SIG-M5 (cell line): Measurements from ENCODE around the gene GPATCH8.
"Not testable (repeated sequence)": the region's sequence is repeated elsewhere in the genome, so short reads cannot be mapped to it uniquely, and the experiment has no call there.

Experiments
- DNase-seq: peaks from one replicate; lab custom pipeline; 2025; lab: John Stamatoyannopoulos, UW

GPATCH8 gene

DNA sequence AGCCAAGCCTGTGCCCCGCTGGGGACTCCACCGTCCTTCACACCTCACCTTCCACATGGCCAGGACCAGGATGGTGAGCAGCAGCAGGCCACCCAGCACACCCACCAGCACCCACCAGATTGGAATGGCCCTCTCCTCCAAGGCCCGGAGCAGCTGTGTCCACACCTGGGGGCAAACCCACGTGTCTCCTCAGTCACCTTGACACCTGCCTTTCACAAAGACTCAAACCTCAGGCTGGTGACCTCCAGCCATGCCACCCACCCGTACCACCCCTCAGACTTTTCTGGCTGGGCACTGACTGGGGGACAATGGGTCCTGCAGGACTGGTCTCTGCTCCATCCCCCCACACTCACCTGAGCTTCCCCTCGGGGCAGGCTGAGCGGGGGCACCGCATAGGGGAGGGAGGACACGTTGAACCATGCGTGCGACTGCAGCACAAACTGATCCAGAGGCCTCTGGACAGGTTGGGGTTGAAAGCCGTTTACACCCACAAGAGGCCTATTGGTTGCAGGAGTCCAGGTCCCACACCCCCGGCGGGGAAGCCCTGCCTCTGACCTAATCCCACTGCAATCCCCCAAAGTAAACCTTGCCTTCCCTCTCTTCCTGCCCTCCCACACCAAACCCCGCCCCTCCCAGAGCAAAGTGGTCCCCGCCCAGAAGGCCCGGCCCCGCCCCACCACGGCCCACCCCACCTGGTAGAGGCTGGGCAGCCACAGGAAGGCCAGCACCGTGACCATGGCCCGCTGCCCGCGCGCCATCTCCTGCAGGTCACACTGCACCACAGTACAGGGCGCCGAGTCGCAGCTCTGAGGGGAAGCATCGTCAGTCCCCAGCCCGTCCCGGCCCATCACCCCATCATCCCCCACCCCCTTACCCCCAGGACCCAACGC lies 128.7 kb downstream of the GPATCH8 start:
- no peak for DNase-seq

DNA sequence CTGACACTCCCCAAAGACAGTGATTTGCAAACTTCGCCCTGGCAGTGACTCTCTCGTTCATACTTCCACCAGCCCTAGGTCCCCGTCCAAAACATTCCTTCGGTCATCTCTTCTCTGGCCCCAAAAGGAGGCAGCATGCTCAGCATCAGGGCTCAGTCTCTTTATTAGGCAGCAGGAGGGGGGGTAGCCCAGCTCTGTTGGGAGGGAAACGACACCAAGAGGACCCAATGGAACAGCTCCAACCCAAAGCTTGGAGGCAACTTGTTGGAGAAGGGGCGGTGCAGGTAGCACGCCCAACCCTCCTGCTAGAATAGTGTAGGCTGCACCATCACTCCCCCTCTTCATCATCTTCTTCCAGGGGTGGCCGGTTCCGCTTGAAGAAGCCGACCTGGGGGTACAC lies 131.2 kb downstream of the GPATCH8 start:
- DNase-seq: no peak

DNA sequence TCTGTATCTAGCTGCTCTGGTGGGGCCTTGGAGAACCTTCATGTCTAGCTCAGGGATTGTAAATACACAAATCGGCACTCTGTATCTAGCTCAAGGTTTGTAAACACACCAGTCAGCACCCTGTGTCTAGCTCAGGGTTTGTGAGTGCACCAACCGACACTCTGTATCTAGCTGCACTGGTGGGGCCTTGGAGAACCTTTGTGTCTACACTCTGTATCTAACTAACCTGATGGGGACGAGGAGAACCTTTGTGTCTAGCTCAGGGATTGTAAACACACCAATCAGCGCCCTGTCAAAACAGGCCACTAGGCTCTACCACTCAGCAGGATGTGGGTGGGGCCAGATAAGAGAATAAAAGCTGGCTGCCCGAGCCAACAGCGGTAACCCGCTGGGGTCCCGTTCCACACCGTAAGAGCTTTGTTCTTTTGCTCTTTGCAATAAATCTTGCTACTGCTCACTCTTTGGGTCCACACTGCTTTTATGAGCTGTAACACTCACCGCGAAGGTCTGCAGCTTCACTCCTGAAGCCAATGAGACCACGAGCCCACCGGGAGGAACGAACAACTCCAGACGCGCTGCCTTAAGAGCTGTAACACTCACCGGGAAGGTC lies 133.7 kb downstream of the GPATCH8 start:
- DNase-seq: not testable (repeated sequence)

DNA sequence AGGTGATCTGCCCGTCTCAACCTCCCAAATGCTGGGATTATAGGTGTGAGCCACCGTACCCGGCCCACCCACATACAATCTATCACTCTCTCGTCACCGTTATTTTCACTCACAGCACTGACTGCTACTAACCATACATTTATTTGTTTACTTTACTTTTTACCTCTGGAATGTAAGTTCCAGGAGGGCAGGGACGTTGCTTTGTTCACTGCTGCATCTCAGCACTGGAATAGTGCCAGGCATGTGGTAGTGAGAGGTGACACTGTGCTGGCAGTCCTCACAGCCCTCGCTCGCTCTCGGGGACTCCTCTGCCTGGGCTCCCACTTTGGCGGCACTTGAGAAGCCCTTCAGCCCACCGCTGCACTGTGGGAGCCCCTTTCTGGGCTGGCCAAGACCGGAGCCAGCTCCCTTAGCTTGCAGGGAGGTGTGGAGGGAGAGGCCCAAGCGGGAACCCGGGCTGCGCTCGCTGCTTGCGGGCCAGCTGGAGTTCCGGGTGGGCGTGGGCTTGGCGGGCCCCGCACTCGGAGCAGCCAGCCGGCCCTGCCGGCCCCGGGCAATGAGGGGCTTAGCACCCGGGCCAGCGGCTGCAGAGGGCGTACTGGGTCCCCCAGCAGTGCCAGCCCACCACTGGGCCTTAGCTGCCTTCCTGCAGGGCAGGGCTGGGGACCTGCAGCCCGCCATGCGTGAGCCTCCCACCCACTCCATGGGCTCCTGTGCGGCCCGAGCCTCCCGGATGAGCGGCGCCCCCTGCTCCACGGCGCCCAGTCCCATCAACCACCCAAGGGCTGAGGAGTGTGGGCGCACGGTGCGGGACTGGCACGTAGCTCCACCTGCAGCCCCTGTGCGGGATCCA lies 134.6 kb downstream of the GPATCH8 start:
- not testable (repeated sequence) for DNase-seq

DNA sequence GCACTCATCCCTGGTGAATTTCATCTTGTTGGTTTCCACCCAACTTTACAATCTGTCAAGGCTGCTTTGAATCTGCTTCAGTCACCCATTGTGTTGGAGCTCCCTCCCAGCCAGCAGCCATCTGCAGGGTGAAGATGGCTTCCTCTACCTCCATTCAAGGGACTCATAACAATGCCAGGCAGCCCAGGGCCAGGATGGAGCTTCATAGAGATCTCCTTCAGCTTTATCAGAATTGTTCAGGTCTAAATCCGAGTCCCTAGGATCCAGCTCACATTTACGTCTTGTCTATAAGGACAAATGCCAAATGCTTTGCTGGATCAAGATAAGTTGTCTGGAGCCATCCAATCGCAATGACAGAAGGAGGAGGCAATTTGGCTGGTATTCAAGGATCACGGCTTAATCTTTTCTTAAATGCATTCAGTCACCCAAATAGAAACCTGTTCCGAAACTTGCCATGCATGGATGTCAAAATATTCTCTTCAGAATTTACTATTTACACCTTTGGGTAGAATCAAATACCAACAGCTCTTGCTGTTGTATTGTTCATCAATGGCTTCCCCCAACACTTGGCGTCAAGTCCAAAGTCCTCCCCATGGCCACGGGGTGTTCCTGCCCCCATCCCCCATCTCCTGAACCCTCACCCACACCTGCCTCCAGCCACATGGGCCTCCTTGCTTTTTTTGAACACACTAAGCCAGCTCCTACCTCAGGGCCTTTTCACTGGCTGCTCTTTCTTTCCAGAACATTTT lies 135.8 kb downstream of the GPATCH8 start:
- no peak for DNase-seq

DNA sequence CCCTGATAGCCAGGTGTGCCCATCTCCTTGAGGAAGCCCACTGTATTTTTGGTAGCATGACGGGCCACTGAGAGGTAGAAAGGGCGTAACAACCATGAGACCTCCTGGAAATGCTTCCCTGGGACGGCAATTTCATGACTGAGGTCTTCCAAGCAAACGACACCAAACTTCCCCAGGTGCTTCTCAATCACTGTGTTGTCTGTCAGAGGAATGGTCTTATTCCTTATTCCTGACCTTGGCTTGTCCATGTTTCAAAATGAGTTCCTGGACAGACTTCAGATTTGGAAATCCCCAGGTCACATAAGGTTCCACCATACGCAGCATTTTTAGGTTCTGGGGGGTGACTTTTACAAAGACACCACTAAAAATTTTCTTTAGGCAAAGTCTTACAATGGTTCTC lies 138.2 kb downstream of the GPATCH8 start:
- DNase-seq: not testable (repeated sequence)

DNA sequence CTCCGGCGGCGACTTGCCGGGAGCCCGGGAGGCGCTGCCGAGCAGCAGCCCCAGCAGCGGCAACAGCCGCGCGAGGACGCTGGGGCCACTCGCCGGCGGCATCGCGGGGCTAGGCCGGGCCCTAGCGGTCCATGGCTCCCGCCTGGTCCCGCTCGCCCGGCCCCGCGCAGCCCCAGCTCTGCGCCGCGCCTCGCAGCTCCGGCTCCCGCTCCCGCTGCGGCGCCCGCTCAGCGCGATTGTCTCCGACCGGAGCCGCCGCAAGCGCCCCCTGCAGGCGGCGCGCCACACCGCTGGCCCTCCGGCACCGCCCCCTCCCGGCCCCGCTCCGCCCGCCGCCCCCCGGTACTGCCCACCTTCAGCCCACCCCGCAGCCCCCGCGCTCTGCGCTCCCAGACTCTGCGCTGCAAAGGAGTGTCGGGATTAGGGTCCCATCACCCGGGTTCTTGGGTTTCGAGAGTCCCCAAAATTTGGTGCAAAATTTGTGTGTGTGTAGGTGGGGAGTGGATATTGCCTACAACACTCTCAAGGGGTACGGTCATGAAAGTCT lies 139.5 kb downstream of the GPATCH8 start, which contains the start of gene FAM171A2:
Gene FAM171A2 (minus strand): TSS at position 241 of the 547 bp plus-strand sequence. CDS start 139 bp downstream, at position 102.
- DNase-seq: no peak

DNA sequence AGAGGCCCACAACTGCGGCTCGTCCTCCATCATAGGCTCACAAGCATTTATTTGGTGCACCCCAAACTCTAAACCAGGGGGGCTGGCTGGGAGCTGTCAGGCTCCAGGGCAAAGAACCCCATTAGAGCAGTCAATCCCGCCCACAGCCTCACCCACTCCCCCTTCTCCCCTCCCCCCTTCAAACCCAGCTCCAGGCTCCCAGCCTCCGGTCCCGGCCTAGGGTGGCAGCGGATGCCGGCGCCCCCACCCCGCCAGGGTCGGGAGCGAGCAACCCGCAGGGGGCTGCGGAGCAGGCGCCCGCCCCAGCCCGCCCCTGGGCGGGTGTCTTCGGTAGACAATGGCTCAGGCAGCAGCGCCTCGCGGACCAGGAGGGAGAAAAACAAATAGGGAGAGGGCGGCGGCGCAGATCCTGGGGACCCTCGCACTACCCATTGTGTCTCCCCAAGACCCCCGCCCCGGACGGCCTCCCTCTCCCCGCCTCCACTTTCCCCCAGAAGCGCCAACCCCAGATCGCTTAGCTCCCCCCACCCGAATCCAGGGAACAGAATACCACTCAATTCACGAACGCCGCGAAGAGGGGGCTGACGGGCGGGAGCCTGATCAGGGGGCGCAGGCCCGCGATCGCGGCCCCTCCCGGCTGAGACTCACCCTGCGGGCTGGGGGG lies 140.1 kb downstream of the GPATCH8 start:
- no peak for DNase-seq

DNA sequence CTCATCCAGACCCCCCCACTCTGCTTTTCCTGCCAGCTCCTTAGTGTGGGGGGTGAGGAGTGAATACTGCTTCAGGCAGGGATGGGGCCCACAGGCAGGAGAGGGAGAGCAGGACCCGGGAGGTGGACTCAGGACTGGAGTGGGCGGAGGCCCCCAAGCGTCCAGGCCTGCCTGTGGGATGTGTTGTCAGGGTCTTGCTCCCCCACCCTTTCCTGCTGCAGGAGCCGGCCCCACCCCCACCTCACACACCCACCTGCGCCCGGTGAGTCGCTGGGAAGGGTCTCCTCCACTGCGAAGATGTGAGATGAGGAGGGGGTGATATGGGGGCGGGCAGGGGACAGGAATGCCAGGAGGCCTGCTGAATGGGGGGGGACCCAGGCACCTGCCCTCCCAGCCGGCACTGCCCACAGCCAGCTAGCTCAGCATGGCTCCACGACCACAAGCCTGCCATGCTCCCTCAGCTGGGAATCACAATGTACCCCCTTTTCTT lies 140.7 kb downstream of the GPATCH8 start:
- no peak for DNase-seq

DNA sequence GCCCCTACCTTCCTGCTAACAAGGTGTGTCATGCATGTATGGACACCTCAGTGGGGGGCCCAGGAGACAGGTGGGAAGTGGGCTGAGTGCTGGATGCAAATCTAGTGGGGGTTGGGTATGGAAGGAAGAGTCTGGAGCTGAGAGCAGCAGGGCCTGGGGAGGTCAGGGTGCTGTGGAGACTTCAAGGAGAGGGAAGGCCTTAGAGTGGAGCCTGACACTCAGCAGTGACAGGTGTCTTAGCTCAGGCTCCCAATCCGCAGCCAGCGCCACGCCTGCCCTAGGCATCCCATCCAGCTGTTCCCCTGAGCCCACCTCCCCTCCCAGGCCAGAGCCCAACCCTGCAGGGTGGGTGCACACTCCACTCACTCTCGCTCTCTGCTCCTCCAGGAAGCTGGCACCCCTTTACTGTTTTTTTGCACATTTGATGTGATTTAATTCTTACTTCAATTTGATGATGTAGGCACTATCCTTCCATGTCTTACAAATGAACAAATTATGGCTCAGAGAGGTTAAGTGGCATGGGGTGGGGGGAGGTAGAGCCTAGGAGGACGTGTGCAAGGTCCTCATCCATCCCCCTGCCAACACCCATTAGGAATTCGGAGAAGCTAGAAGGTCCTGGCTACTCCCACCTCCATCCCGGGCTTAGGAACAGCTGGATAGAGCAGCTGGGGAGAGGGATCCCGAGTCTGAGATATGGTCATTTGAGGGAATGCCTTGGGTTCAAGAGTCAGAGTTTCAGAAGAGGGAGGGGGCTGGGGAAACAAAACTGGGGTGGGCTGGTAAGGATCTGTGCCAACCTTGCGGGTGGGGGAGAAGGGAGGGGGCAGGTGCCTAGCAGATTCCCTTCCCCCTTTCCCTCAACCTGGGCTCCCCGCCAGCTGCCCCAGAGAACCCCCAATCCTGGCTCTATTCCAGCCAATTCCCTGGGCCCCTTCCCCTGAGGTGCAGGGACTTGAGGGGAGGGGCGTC lies 141.6 kb downstream of the GPATCH8 start:
- DNase-seq: no peak

DNA sequence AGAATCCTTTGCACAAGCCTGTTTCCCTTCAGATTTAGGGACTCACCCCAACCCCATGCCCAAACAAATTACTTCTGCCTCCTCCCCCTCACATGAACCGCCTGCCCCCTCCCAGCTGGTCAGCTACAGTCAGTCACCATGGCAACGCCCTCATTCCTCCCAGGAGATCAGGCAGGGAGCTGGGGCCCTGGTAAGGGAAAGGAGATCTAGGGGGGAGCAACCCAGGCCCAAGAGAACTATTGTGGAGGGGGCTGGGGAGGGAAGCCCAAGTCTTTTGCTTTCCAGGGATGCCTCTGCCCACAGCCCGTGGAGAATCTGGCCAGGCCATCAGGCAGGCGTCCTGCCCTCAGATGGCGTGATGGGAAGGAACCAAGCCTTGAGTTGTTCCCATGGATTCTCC lies 142.4 kb downstream of the GPATCH8 start:
- no peak for DNase-seq

DNA sequence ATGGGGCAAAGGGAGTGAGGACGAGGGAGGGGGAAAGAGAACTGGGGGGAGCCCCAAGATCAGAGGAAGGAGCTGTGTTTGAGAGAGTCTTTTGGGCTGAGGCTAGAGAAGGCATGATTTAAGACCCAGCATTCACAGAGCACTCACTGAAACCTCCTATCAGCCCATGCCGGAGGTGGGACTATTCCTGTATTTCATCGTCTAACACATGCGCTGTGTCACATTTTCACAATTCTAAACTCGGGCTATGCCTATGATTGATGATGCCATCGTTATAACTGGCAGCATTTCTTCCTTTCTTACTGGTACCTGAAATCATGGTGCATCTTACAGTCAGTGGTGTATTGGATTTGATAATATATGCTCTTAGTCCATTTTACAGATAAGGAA lies 143.1 kb downstream of the GPATCH8 start:
- no peak for DNase-seq

DNA sequence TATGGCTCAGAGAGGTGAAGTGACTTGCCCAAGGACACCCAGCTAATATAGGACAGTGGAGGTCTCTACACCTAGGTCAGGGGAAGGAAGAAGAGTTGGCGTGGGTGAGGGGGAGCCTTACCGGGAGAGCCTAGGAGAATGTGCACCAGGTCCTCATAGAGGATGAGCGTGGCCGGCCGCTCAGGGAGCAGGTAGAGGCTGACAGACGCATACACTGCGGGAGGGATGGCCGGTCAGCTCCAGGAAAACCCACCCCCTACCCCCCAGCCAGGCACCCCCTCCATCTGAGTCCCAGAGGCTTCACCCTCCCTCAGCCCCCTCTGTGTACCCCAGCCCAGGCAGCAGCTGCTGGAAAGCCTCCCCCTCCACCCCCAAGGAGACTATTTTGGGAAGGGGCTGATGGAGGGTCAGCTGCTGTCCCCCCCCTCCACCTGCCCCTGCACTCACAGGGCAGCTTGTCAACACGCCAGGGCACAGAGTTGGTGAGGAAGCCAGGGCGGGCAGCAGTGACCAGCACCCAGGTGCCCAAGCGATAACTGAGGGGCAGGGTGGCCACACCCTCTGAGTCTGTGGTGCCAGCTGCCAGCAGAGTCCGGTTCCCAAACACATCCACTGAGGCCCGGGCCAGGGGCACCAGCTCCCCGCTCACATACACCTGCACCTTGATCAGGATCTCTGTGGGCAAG lies 143.6 kb downstream of the GPATCH8 start:
- DNase-seq: no peak

DNA sequence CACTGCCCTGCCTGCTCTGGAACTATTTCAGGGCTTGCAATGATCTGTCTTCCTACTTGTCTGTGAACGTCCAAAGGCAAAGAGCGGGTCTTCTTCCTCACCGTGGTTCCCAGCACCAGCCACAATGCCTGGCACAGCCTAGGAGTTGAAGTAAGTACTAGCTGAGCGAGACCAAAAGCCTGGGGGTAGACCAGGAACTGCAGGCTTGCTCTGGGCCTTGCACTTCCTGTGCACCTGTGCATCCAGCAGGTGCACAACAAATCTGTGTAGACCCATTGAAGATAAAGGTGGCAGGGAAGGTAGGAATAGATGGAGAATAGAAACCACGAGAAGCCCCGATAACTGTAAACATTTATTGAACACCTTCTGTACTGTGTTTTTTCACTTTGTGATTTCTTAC lies 144.2 kb downstream of the GPATCH8 start:
- no peak for DNase-seq

DNA sequence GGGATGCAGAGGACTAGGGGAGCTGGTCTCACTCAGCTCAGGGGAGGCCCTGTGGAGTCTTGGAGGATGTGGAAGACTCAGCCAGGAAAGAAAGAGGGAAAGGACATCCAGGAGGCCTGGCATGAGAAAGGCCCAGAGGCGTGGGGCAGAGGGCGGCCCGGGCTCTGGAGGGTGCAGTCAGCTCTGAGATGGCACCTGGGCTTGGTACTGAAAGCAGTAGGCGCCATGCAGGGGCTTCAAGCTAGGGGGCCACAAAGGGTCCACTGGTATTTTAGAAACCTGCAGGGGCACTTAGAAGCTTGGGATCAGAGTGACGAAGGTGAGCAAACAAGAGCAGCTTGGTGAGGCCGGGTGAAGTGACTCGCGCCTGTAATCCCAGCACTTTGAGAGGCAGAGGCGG lies 145.1 kb downstream of the GPATCH8 start:
- no peak for DNase-seq

DNA sequence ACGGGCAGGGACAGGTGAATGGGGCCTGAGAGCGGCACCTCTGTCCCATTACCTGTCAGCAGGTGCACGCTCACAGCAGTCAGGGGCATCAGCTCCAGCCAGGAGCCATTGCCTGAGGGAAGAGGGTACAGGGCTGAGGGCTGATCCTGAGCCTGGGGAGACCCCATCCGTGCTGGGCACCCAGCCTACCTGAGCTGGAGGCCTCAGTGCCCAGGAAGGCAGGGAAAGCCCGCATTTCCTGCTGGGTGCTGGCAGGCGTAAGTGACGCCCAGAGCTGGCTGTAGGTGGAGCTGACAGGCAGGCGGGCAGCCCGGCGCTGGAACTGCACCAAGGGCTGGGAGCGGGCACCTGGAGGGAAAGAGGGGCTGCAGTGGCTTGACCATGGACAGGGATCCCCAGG lies 147.0 kb downstream of the GPATCH8 start:
- no peak for DNase-seq

DNA sequence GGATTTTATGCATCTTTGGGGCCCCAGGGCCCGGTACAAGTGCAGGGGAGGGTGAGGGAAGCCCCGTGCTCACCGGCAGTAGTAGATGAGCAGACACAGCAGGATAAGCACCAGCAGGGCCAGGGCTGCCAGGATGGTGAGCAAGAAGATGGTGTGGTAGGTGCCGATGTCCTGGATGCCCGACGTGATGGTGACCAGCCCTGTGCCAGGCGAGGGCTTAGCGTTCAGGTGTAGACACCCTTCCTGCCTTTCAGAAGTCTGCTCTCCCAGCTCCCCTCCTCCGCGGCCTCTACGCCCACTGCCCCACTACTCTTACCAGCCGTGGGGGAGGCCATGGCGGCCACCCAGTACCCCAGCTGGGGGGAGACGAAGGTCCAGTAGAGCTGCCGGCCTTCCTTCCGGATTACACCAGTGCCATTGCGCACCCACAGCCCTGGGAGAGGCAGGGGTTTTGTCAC lies 147.5 kb downstream of the GPATCH8 start:
- DNase-seq: no peak

DNA sequence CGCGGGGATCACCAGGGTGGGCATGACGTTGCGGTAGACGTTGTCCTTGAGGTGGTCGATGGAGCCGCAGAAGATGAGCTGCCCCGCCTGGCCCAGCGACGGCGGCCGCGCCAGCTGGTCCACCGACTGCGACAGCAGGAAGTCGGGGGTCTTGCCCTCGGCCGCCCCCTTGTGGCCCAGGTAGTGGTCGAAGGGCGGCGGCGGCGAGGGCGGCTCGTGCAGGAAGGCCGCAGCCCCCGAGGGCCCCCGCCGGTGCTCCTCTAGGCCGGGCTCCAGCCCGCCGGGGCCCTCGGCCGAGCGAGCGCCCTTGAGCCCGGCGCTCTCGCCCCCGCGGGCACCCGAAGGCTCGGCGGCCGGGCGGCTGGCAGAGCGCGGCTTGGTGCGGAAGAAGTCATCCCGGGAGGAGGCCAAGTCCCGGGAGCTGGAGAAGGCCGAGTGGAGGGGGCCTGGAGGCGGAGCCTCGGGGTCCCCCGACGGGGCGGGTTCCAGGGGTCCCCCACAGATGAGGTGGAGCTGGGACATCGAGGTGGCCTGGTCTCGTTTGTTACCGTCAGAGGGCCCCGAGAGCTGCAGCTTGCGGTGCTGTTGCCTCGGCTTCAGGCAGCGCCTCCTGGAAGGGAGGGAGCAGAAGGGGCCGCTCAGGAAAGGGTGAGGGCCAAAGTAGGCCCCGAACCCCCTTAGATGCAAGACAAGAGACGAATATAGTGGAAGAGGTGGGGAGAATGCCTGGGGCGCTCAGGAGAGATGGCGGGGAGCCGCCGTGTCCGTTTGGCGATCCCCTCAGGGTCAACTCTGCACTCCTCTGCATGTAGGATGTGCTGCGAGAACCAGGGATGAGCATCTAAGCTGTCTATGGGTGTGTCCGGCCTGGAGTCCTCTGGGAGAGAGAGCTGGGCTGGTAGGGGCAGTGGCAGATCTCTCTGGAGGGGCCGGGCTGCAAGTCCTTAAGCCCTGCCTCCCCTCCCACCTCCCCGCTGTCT lies 148.3 kb downstream of the GPATCH8 start:
- DNase-seq: no peak
